Esophagus squamous epithelium (tissue), 4 donors: ENCODE measurements around the gene CENPL.
A peak's percentile ranks its signal among the peaks of the same experiment; 100 is the strongest.

ENCODE experiments used
- POLR2A ChIP-seq, 4 donors: fragments of 450-650 bp; IDR thresholded peaks; one replicate each; pipeline ENCODE4 v1.6.1; 2017; ENCODE audit warnings: antibody characterized with exemption in 4 of 4, mild to moderate bottlenecking in 4 of 4, moderate library complexity in 3 of 4
- TF ChIP-seq, protein P1 (sequence below), 6 experiments: fragments of 450-650 bp in 4 of 6; fragments of 200-600 bp in 2 of 6; sonication (generic) in 2 of 6; IDR thresholded peaks; one replicate each; pipeline ENCODE4 v1.5.1; 2016 to 2019; ENCODE audit warnings: antibody characterized with exemption in 6 of 6, mild to moderate bottlenecking in 4 of 6, moderate library complexity in 4 of 6

DNA sequence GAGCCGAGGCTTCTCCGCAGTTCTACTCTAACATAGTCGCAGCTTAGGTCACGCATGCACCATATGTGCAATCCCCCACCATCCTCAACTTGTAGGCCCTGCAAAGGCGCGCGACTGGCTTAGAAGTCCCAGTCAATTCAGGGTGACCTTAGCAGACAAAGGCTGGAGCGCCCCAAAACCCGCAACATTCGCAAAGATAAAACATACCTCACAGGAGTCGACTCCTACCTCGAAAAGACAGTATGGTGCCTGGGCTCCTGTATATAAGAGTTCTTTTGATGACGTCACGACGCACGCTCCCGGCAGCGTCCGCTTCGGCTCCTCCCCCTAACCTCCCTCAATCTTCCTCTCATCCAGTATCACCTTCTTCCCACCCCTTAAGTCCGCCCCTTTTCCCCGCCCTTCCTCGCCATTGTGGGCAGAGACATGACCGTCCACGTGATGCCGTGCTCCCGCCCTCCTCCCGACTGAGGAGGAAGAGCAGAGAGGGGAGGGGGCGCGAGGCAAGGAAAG lies 43.1 kb upstream of the CENPL start, which contains the start of gene GAS5:
- TF ChIP-seq, protein P1, sequence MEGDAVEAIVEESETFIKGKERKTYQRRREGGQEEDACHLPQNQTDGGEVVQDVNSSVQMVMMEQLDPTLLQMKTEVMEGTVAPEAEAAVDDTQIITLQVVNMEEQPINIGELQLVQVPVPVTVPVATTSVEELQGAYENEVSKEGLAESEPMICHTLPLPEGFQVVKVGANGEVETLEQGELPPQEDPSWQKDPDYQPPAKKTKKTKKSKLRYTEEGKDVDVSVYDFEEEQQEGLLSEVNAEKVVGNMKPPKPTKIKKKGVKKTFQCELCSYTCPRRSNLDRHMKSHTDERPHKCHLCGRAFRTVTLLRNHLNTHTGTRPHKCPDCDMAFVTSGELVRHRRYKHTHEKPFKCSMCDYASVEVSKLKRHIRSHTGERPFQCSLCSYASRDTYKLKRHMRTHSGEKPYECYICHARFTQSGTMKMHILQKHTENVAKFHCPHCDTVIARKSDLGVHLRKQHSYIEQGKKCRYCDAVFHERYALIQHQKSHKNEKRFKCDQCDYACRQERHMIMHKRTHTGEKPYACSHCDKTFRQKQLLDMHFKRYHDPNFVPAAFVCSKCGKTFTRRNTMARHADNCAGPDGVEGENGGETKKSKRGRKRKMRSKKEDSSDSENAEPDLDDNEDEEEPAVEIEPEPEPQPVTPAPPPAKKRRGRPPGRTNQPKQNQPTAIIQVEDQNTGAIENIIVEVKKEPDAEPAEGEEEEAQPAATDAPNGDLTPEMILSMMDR (IDR thresholded peaks at IDR 0.05) = no peak
- TF ChIP-seq POLR2A (IDR thresholded peaks at IDR 0.05) = peak in 3 of 4 donors; percentile 95 to 97 (median 97)
